ENCODE data around the gene EZR. TPM values are rescaled to one million over a fixed set of nuclear protein-coding genes. Genes with fewer than 3 reads are reported as not detected.

Gene EZR
- total and polyA plus RNA-seq, 2 of the 8 experiments (the other 6 are each of a cell fraction or from before 2014, with no cell fraction given): 122 to 286 TPM

GRCh38 chr6:158847786-158848185 lies 28.6 kb upstream of the EZR start:
- no peak overlapping the region for H2BK20ac ChIP-seq (ENCODE audit: low read length)
- TF ChIP-seq CHD1 (IDR thresholded peaks at IDR 0.05; ENCODE audit: low read depth, low read length) (no peak), MAFK (IDR thresholded peaks at IDR 0.05; ENCODE audit: low read depth, low read length) (no peak), TEAD4 (IDR thresholded peaks at IDR 0.05; ENCODE audit: low read depth, low read length) (no peak), SP4 (IDR thresholded peaks at IDR 0.05; ENCODE audit: low read length) (no peak), ATF3 (IDR thresholded peaks at IDR 0.05; ENCODE audit: insufficient read depth, low read depth, low read length) (no peak), SP2 (IDR thresholded peaks at IDR 0.05; ENCODE audit: low read length) (no peak), GABPA (IDR thresholded peaks at IDR 0.05; ENCODE audit: borderline replicate concordance, insufficient read depth, low read length) (no peak), USF2 (IDR thresholded peaks at IDR 0.05; ENCODE audit: low read length) (no peak)
- H3K36me3 ChIP-seq (ENCODE audit: control insufficient read depth in 2 of 4, insufficient read depth in 4 of 4, low read length in 3 of 4): no peaks in the 10 kb centered on the region
- H3K14ac ChIP-seq (ENCODE audit: insufficient read length): no peak overlapping the region
- H4K8ac ChIP-seq (ENCODE audit: extremely low read depth, insufficient read depth, low read length): no peak overlapping the region
- H3K27ac ChIP-seq (ENCODE audit: low read depth, low read length): no peak overlapping the region
- no peak overlapping the region for H3K23ac ChIP-seq (ENCODE audit: insufficient read length)
- no peak overlapping the region for H2BK120ac ChIP-seq (replicated peaks; ENCODE audit: low read depth, low read length)
- no peak overlapping the region for H3K9ac ChIP-seq (replicated peaks in 1 of 4; ENCODE audit: extremely low read depth in 1 of 4, low read depth in 3 of 4, low read length in 3 of 4)
- ChIA-PET POLR2A (ENCODE audit: partially characterized antibody) (no interaction called here), CTCF (ENCODE audit: partially characterized antibody) (no interaction called here)
- no peak overlapping the region for H3K4me3 ChIP-seq (ENCODE audit: extremely low read depth in 1 of 4, insufficient read depth in 2 of 4, low read depth in 3 of 4, low read length in 4 of 4)
- H3K79me2 ChIP-seq (ENCODE audit: control insufficient read depth in 1 of 2, insufficient read depth in 2 of 2, low read length in 2 of 2): no peaks in the 10 kb centered on the region
- peaks cover 0 to 1% of the 10 kb centered on the region in 2 experiments for H4K20me1 ChIP-seq (replicated peaks in 1 of 2; ENCODE audit: control insufficient read depth in 1 of 2, insufficient read depth in 2 of 2, low read length in 2 of 2)
- H3K18ac ChIP-seq (ENCODE audit: extremely low read depth, low read length): no peak overlapping the region
- 0 out of 2 replicates have a peak overlapping the region, but pooled peaks have one; percentile 81 for H2BK15ac ChIP-seq (ENCODE audit: low read length)
- no peak overlapping the region for H4K91ac ChIP-seq (replicated peaks; ENCODE audit: insufficient read length, low read length)
- 92% methylated on average over 4 of the region's 4 CpGs; no CpG with 5 or more reads in 1 of the 2 experiments for WGBS, 2 experiments (ENCODE audit: extremely low coverage in 1 of 2, insufficient coverage in 1 of 2, insufficient read length in 1 of 2, insufficient replicate concordance in 2 of 2, low coverage in 1 of 2, low lambda C conversion rate in 2 of 2, missing lambda C conversion rate in 1 of 2)
- no peak overlapping the region for H3K56ac ChIP-seq (replicated peaks; ENCODE audit: insufficient read length, low read depth, low read length)
- DNase-seq (ENCODE audit: low read depth in 1 of 2, low spot score in 2 of 2) (no peak), FAIRE-seq (no peak)
- H4K5ac ChIP-seq (ENCODE audit: insufficient read length, low read depth, low read length): no peak overlapping the region
- no peaks in the 10 kb centered on the region for H3K9me3 ChIP-seq (ENCODE audit: insufficient read depth in 2 of 2, low read depth in 1 of 2, low read length in 1 of 2)
- no peak overlapping the region for H3K4me2 ChIP-seq (ENCODE audit: insufficient read depth in 1 of 2, low read depth in 2 of 2, low read length in 2 of 2)
- no peak overlapping the region for H2BK5ac ChIP-seq (ENCODE audit: low read depth, low read length)
- H3K23me2 ChIP-seq (ENCODE audit: low read depth, low read length): peaks cover under 1% of the 10 kb centered on the region
- H3K79me1 ChIP-seq (ENCODE audit: low read depth, low read length): no peaks in the 10 kb centered on the region
- no peak overlapping the region for H2AFZ ChIP-seq (ENCODE audit: low read length)
- no peak overlapping the region for H2AK5ac ChIP-seq (ENCODE audit: low read depth, low read length)
- no peak overlapping the region for H2BK12ac ChIP-seq (ENCODE audit: low read depth, low read length)
- H3K4me1 ChIP-seq (replicated peaks in 1 of 4; ENCODE audit: control insufficient read depth in 3 of 4, insufficient read depth in 4 of 4, low read length in 3 of 4): peaks cover 2 to 11% (median 9%) of the 10 kb centered on the region in 4 experiments
- no peak overlapping the region for H3K4ac ChIP-seq (replicated peaks; ENCODE audit: insufficient read length, low read depth, low read length)
- no peaks in the 10 kb centered on the region for H3K27me3 ChIP-seq (replicated peaks in 1 of 4; ENCODE audit: control insufficient read depth in 3 of 4, extremely low read depth in 1 of 4, insufficient read depth in 3 of 4, low read length in 3 of 4)
